ENCODE data around the gene KRTAP10-12.

KRTAP10-12 gene

GRCh38 chr21:44718571-44718970, 21.6 kb downstream of the KRTAP10-12 start:
- DNase-seq (ENCODE audit: low spot score), result no peak
- in situ Hi-C loops (cut with MboI; ENCODE audit: low sequenced_read_pairs, unreplicated experiment), result no loop called here
- no peak for TF ChIP-seq CTCF (IDR thresholded peaks at IDR 0.05; ENCODE audit: borderline replicate concordance, control extremely low read depth, extremely low read depth, insufficient read depth, missing control alignments)

- no peak for DNase-seq (ENCODE audit: low spot score)
- TF ChIP-seq CTCF (IDR thresholded peaks at IDR 0.05; ENCODE audit: borderline replicate concordance, control extremely low read depth, extremely low read depth, insufficient read depth, missing control alignments), result no peak
- in situ Hi-C loops (cut with MboI; ENCODE audit: low sequenced_read_pairs, unreplicated experiment), result no loop called here
These were observed 23.2 kb downstream of the KRTAP10-12 start for GRCh38 chr21:44720170-44720569.

GRCh38 chr21:44722731-44723130, 25.8 kb downstream of the KRTAP10-12 start:
- in situ Hi-C loops (cut with MboI; ENCODE audit: low sequenced_read_pairs, unreplicated experiment), result no loop called here
- DNase-seq (ENCODE audit: low spot score), result no peak
- no peak for TF ChIP-seq CTCF (IDR thresholded peaks at IDR 0.05; ENCODE audit: borderline replicate concordance, control extremely low read depth, extremely low read depth, insufficient read depth, missing control alignments)

DNA sequence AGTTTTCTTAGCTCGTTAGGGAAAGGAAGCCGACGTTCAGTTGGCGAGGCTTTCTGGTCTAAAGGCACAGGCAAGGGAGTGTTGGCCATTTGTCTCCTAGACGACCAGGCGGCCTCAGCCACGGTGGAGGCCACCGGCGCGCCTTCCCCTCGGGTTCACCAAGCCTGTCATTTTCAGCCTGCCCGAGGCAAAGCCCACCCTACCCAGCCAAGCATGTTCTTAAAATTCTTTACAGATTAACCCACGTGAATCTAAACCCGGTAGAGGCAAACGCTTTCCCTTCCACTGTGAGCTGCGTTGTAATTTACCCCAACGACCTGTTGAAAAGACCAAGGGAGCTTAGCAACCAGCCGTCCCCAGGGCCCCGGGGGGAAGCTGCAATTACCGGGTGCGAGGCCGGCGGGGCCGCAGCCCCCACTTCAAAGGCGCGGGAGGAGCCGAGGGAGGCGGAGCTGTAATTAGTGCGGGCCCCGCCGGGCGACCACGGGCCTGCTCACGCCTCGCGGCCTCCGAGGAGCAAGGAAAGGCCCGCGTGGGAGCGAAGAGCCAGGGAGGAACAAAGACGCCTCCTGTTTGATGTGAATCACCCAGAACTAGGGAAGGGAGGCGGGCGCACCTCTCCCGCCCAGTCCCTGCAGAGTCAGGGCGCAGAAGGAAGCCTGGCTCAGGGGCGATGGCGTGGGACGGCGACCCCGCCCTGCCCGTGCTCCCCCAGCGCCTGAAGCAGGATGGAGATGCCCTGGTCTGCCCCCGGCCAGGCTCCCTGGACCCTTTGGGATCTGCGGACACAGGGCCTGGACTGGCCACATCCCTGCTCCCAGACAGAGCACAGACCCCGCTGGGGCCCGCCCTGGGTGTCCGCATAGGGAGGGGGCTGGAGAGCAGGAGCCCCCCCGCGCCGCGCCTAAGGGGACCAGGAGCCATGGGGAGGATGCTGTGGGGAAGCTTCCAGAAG, 26.5 kb downstream of the KRTAP10-12 start:
- in situ Hi-C loops (cut with MboI; ENCODE audit: low sequenced_read_pairs, unreplicated experiment), result no loop called here
- DNase-seq (ENCODE audit: low spot score), result no peak
- no peak for TF ChIP-seq CTCF (IDR thresholded peaks at IDR 0.05; ENCODE audit: borderline replicate concordance, control extremely low read depth, extremely low read depth, insufficient read depth, missing control alignments)

DNA sequence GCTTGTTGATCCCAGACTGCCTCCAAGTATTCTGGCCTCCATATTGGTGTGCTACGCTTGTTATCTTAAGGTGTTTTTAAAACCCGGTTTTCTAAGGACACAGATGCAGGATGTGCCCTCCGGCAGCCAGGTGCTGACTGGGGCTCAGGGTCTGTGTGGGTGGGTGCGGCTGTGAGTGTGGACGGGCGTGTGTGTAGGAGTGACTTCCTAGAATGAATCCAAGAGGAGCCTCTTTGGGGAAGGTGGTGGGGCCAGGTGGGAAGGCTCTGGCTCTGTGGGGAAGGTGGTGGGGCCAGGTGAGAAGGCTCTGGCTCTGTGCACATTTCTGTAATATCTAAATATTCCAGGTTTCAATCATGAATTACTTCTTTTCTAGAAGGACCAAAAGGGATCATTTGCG, 27.2 kb downstream of the KRTAP10-12 start:
- no peak for TF ChIP-seq CTCF (IDR thresholded peaks at IDR 0.05; ENCODE audit: borderline replicate concordance, control extremely low read depth, extremely low read depth, insufficient read depth, missing control alignments)

GRCh38 chr21:44724926-44725325, 28.0 kb downstream of the KRTAP10-12 start:
- TF ChIP-seq CTCF (IDR thresholded peaks at IDR 0.05; ENCODE audit: borderline replicate concordance, control extremely low read depth, extremely low read depth, insufficient read depth, missing control alignments), result no peak
- in situ Hi-C loops (cut with MboI; ENCODE audit: low sequenced_read_pairs, unreplicated experiment), result no loop called here
- no peak for DNase-seq (ENCODE audit: low spot score)

More for the DNA sequence above, 27.2 kb downstream of the KRTAP10-12 start:
- in situ Hi-C loops (cut with MboI; ENCODE audit: low sequenced_read_pairs, unreplicated experiment), result no loop called here
- no peak for DNase-seq (ENCODE audit: low spot score)

All from GM13976 (cell line).